ENCODE results near the gene RNGTT. TPM values are rescaled to one million over a fixed set of nuclear protein-coding genes. Genes with fewer than 3 reads are reported as not detected.

RNGTT gene
- total and polyA plus RNA-seq, 7 donors, result 3.0 to 14.7 (median 10.0) TPM

GRCh38 chr6:88914895-88915598 lies 48.4 kb downstream of the RNGTT start:
- H3K4me1 ChIP-seq, result peaks cover 0 to 8% (median 6%) of the 10 kb centered on the region in 4 donors
- H3K27me3 ChIP-seq, result no peaks in the 10 kb centered on the region
- no peak overlapping the region for H3K4me3 ChIP-seq
- H3K36me3 ChIP-seq, result no peaks in the 10 kb centered on the region
- H3K27ac ChIP-seq, result no peak overlapping the region
- 79 to 98% methylated on average over 3 of the region's 3 CpGs for WGBS, 2 donors
- intact Hi-C loops (cut with DNase I), result no loop called here
- no peak for TF ChIP-seq POLR2A (IDR thresholded peaks at IDR 0.05)
- TF ChIP-seq CTCF (IDR thresholded peaks at IDR 0.05), result no peak
- TF ChIP-seq EP300 (IDR thresholded peaks at IDR 0.05), result no peak
- TF ChIP-seq POLR2AphosphoS5 (IDR thresholded peaks at IDR 0.05), result no peak
- no peak for DNase-seq
- H3K9me3 ChIP-seq, result no peaks in the 10 kb centered on the region

- intact Hi-C loops (cut with DNase I), result no loop called here
- H3K27me3 ChIP-seq, result no peaks in the 10 kb centered on the region
- H3K4me1 ChIP-seq, result peaks cover 0 to 8% (median 6%) of the 10 kb centered on the region in 4 donors
- no peak for TF ChIP-seq CTCF (IDR thresholded peaks at IDR 0.05)
- TF ChIP-seq POLR2AphosphoS5 (IDR thresholded peaks at IDR 0.05), result no peak
- no peak for TF ChIP-seq POLR2A (IDR thresholded peaks at IDR 0.05)
- TF ChIP-seq EP300 (IDR thresholded peaks at IDR 0.05), result no peak
- H3K27ac ChIP-seq, result no peak overlapping the region
- H3K9me3 ChIP-seq, result no peaks in the 10 kb centered on the region
- DNase-seq, result no peak
- no peak overlapping the region for H3K4me3 ChIP-seq
- no peaks in the 10 kb centered on the region for H3K36me3 ChIP-seq
- 94 to 99% methylated on average over 4 of the region's 4 CpGs for WGBS, 2 donors
Measured at GRCh38 chr6:88914180-88914579, 49.2 kb downstream of the RNGTT start.

GRCh38 chr6:88913471-88913870 lies 49.9 kb downstream of the RNGTT start:
- WGBS, 2 donors, result 90 to 91% methylated on average over 3 of the region's 3 CpGs
- H3K27ac ChIP-seq, result no peak overlapping the region
- peaks cover 0 to 11% (median 6%) of the 10 kb centered on the region in 4 donors for H3K4me1 ChIP-seq
- H3K4me3 ChIP-seq, result no peak overlapping the region
- H3K27me3 ChIP-seq, result no peaks in the 10 kb centered on the region
- H3K9me3 ChIP-seq, result no peaks in the 10 kb centered on the region
- no peak for TF ChIP-seq POLR2AphosphoS5 (IDR thresholded peaks at IDR 0.05)
- TF ChIP-seq POLR2A (IDR thresholded peaks at IDR 0.05), result no peak
- TF ChIP-seq CTCF (IDR thresholded peaks at IDR 0.05), result no peak
- TF ChIP-seq EP300 (IDR thresholded peaks at IDR 0.05), result no peak
- intact Hi-C loops (cut with DNase I), result no loop called here
- no peaks in the 10 kb centered on the region for H3K36me3 ChIP-seq
- DNase-seq, result no peak

- Histone ChIP-seq H3K27ac (no peak overlapping the region), H3K36me3 (no peaks in the 10 kb centered on the region), H3K4me1 (peaks cover 0 to 11% (median 6%) of the 10 kb centered on the region in 4 donors), H3K9me3 (no peaks in the 10 kb centered on the region), H3K27me3 (no peaks in the 10 kb centered on the region), H3K4me3 (no peak overlapping the region)
- no peak for TF ChIP-seq POLR2AphosphoS5 (IDR thresholded peaks at IDR 0.05)
- TF ChIP-seq CTCF (IDR thresholded peaks at IDR 0.05), result no peak
- TF ChIP-seq POLR2A (IDR thresholded peaks at IDR 0.05), result no peak
- TF ChIP-seq EP300 (IDR thresholded peaks at IDR 0.05), result no peak
- intact Hi-C loops (cut with DNase I), result no loop called here
- DNase-seq, result no peak
- 17 to 58% methylated on average over 7 of the region's 7 CpGs for WGBS, 2 donors
Measured at GRCh38 chr6:88910922-88911778, 52.3 kb downstream of the RNGTT start.
